GM12878 (cell line): ENCODE data around the gene CLDN5. TPM values are rescaled to one million over a fixed set of nuclear protein-coding genes. Genes with fewer than 3 reads are reported as not detected.

Experiments
- CHD2 ChIP-seq: IDR thresholded peaks from 2 replicates; pipeline ENCODE4 v1.6.1; 2011; ENCODE audit warnings: low read depth, low read length, improper control_type of control experiment, borderline replicate concordance
- EGR1 ChIP-seq, 2 experiments: IDR thresholded peaks; 1 replicate in 1 of 2; 2 replicates in 1 of 2; pipeline ENCODE4 v1.6.1; 2011 to 2012; ENCODE audit warnings: low read depth in 2 of 2, low read length in 2 of 2, borderline replicate concordance in 1 of 2, mild to moderate bottlenecking in 1 of 2, moderate library complexity in 1 of 2
- EZH2 ChIP-seq: IDR thresholded peaks from 2 replicates; pipeline ENCODE4 v1.6.1; 2012; ENCODE audit warnings: low read depth, mild to moderate bottlenecking, control low read depth, inconsistent platforms, low read length, borderline replicate concordance; ENCODE audit not compliant: control insufficient read depth
- IRF3 ChIP-seq: fragments of 450-650 bp; IDR thresholded peaks from 2 replicates; pipeline ENCODE4 v1.6.1; 2014; ENCODE audit warnings: mild to moderate bottlenecking
- KDM1A ChIP-seq: fragments of 200-600 bp; sonication (generic); IDR thresholded peaks from 2 replicates; pipeline ENCODE4 v1.6.1; 2016; ENCODE audit warnings: borderline replicate concordance
- LARP7 ChIP-seq: fragments of 450-650 bp; IDR thresholded peaks from 2 replicates; pipeline ENCODE4 v1.6.1; 2017; ENCODE audit warnings: mild to moderate bottlenecking
- POLR2A ChIP-seq: IDR thresholded peaks from 2 replicates; pipeline ENCODE4 v1.6.1; 2011; ENCODE audit warnings: low read depth, mild to moderate bottlenecking, low read length
- POLR2AphosphoS2 ChIP-seq: IDR thresholded peaks from 2 replicates; pipeline ENCODE4 v1.6.1; 2011; ENCODE audit warnings: low read depth, mild to moderate bottlenecking, low read length, improper control_type of control experiment, moderate library complexity
- PRDM15 ChIP-seq: fragments of 450-650 bp; formaldehyde crosslinking; IDR thresholded peaks from 2 replicates; pipeline ENCODE4 v1.4.0; 2020; ENCODE audit warnings: mild to moderate bottlenecking, moderate library complexity
- RB1 ChIP-seq: fragments of 450-650 bp; formaldehyde crosslinking; IDR thresholded peaks from 2 replicates; pipeline ENCODE4 v1.6.1; 2017; ENCODE audit warnings: mild to moderate bottlenecking, borderline replicate concordance
- SMC3 ChIP-seq: IDR thresholded peaks from 2 replicates; pipeline ENCODE4 v1.6.1; 2011; ENCODE audit warnings: low read length, improper control_type of control experiment, borderline replicate concordance
- USF2 ChIP-seq: IDR thresholded peaks from 2 replicates; pipeline ENCODE4 v1.6.1; 2011; ENCODE audit warnings: low read depth, low read length, improper control_type of control experiment, borderline replicate concordance
- ZBTB11 ChIP-seq: fragments of 450-650 bp; formaldehyde crosslinking; IDR thresholded peaks from 2 replicates; pipeline ENCODE4 v1.5.0; 2022; ENCODE audit warnings: mild to moderate bottlenecking, missing genetic modification characterization
- ZBTB40 ChIP-seq: fragments of 450-650 bp; IDR thresholded peaks from 2 replicates; pipeline ENCODE4 v1.6.1; 2016; ENCODE audit warnings: mild to moderate bottlenecking, moderate library complexity, borderline replicate concordance
- ZNF24 ChIP-seq: fragments of 450-650 bp; IDR thresholded peaks from 2 replicates; pipeline ENCODE4 v1.6.1; 2017; ENCODE audit warnings: antibody characterized with exemption, mild to moderate bottlenecking
- polyA plus RNA-seq, 11 experiments: library from polyadenylated mRNA; depleted of rRNA in 4 of 11; unstranded in 6 of 11; stranded (reverse) in 5 of 11; fragments of >200 nt; fragmentation: Nextera tagmentation in 4 of 11; fragmentation: Illumina TruSeq in 1 of 11; extraction: Ambion mirVana in 4 of 11; extraction: Trizol in 1 of 11; gene quantifications; 1 replicate in 1 of 11; 2 replicates in 10 of 11; pipeline versions ENCODE4 v1.2.1 to v1.2.3, GENCODE V29; 2011 to 2016; ENCODE audit warnings: inconsistent platforms in 2 of 11, missing spikeins in 2 of 11, low read depth in 1 of 11
- total RNA-seq, 4 experiments: library from RNA; depleted of rRNA in 3 of 4; stranded (reverse); fragments of >200 nt in 3 of 4; fragmentation: Illumina TruSeq in 1 of 4; extraction: Trizol in 1 of 4; gene quantifications; 2 replicates each; pipeline versions ENCODE4 v1.2.1 to v1.2.3, GENCODE V29; 2013 to 2021

CLDN5 gene
- total and polyA plus RNA-seq, 10 of the 15 experiments (the other 5 are each of a cell fraction or from before 2014, with no cell fraction given) = 0.15 TPM; not detected in 9

- TF ChIP-seq PRDM15 (CRISPR knock-in tag) = no peak
- TF ChIP-seq IRF3 = no peak
- TF ChIP-seq CHD2 = no peak
- TF ChIP-seq USF2 = no peak
- TF ChIP-seq ZBTB40 = peak; percentile 95
- no peak for TF ChIP-seq POLR2AphosphoS2
- TF ChIP-seq POLR2A = peak; percentile 81
- TF ChIP-seq EGR1 (IDR thresholded peaks at IDR 0.05; ENCODE audit: borderline replicate concordance in 1 of 2, low read depth in 2 of 2, low read length in 2 of 2) = peak in 1 of 2 experiments; percentile 31; a peak in 1 of 3 replicates
- TF ChIP-seq RB1 = peak; percentile 77; the same call in 1 of the 2 replicates
- TF ChIP-seq SMC3 = no peak
- no peak for TF ChIP-seq LARP7
- TF ChIP-seq EZH2 = no peak
- no peak for TF ChIP-seq ZBTB11
- no peak for TF ChIP-seq KDM1A
- TF ChIP-seq ZNF24 = no peak
- TF ChIP-seq, all 136 proteins: peak for 34
Measured at GRCh38 chr22:19478901-19479354, 45.3 kb downstream of the CLDN5 start, which contains the start of gene UFD1 (continued).
